GM18526 (cell line): ENCODE measurements around the gene KEL.

Experiments
- POLR2A ChIP-seq: IDR thresholded peaks from 3 replicates; pipeline ENCODE4 v1.6.1; 2011; ENCODE audit not compliant: insufficient read length; ENCODE audit errors: extremely low read depth

The KEL gene

GRCh38 chr7:142942746-142943145 is 19.4 kb downstream of the KEL start:
- TF ChIP-seq POLR2A = no peak

- TF ChIP-seq POLR2A = no peak
These were observed 20.6 kb downstream of the KEL start for GRCh38 chr7:142941541-142941940.

- TF ChIP-seq POLR2A = no peak
These were observed 21.1 kb downstream of the KEL start for GRCh38 chr7:142940966-142941535.

GRCh38 chr7:142939226-142939910 is 22.8 kb downstream of the KEL start, which contains the start of gene LLCFC1:
LLCFC1 (plus strand) TSS chr7:142939484; CDS start chr7:142939622, 138 bp downstream.
- no peak for TF ChIP-seq POLR2A

GRCh38 chr7:142938611-142939010 is 23.6 kb downstream of the KEL start:
- TF ChIP-seq POLR2A = no peak

GRCh38 chr7:142935941-142936565 is 26.1 kb downstream of the KEL start:
- TF ChIP-seq POLR2A = no peak

GRCh38 chr7:142934056-142934455 is 28.1 kb downstream of the KEL start:
- TF ChIP-seq POLR2A = no peak

GRCh38 chr7:142933624-142934023 is 28.5 kb downstream of the KEL start, which contains the start of gene TRPV5:
TRPV5 (minus strand) TSS chr7:142933746; CDS start chr7:142933459, 287 bp downstream.
- TF ChIP-seq POLR2A = no peak

- TF ChIP-seq POLR2A = no peak
These were observed 29.1 kb downstream of the KEL start for GRCh38 chr7:142933092-142933475.

GRCh38 chr7:142932386-142933091 is 29.6 kb downstream of the KEL start:
- no peak for TF ChIP-seq POLR2A

- no peak for TF ChIP-seq POLR2A
These were observed 31.9 kb downstream of the KEL start for GRCh38 chr7:142930126-142930730.

GRCh38 chr7:142927949-142928348 is 34.2 kb downstream of the KEL start:
- no peak for TF ChIP-seq POLR2A

GRCh38 chr7:142927085-142927745 is 34.9 kb downstream of the KEL start:
- no peak for TF ChIP-seq POLR2A

- no peak for TF ChIP-seq POLR2A
These were observed 36.8 kb downstream of the KEL start for GRCh38 chr7:142925413-142925812.

GRCh38 chr7:142923391-142923790 is 38.8 kb downstream of the KEL start:
- no peak for TF ChIP-seq POLR2A
